H1 (cell line): Measurements from ENCODE around the gene FGF5. TPM values are rescaled to one million over a fixed set of nuclear protein-coding genes. Genes with fewer than 3 reads are reported as not detected.

Experiments used
- CBX8 ChIP-seq: fragments of 300-800, 300-1000 bp; sonication (generic); IDR thresholded peaks from 2 replicates; pipeline ENCODE4 v1.7.1; 2016; ENCODE audit warnings: low read depth, low read length, borderline replicate concordance
- CHD1 ChIP-seq: IDR thresholded peaks from 2 replicates; pipeline ENCODE4 v1.6.1; 2012; ENCODE audit warnings: low read depth, low read length, improper control_type of control experiment
- CHD2 ChIP-seq: IDR thresholded peaks from 2 replicates; pipeline ENCODE4 v1.6.1; 2012; ENCODE audit warnings: low read length, improper control_type of control experiment
- GTF2F1 ChIP-seq: IDR thresholded peaks from 2 replicates; pipeline ENCODE4 v1.6.1; 2012; ENCODE audit warnings: low read depth, low read length, improper control_type of control experiment, borderline replicate concordance
- KDM1A ChIP-seq: fragments of 200-600, 300-600 bp; sonication (generic); IDR thresholded peaks from 2 replicates; pipeline ENCODE4 v1.7.1; 2016; ENCODE audit warnings: mild to moderate bottlenecking, low read length, borderline replicate concordance
- TEAD4 ChIP-seq: IDR thresholded peaks from 2 replicates; pipeline ENCODE4 v1.6.1; 2012; ENCODE audit warnings: low read depth, low read length, inconsistent platforms, mixed read lengths
- polyA plus RNA-seq, 7 experiments: library from polyadenylated mRNA; depleted of rRNA in 3 of 7; stranded (reverse) in 5 of 7; unstranded in 2 of 7; fragments of >200 nt in 5 of 7; fragments of 200-250 nt in 2 of 7; gene quantifications; 1 replicate in 5 of 7; 2 replicates in 1 of 7; 4 replicates in 1 of 7; pipeline versions ENCODE4 v1.2.1 to v1.2.3, GENCODE V29; 2011 to 2013; ENCODE audit warnings: missing spikeins in 2 of 7, mixed read lengths in 2 of 7
- total RNA-seq: library from RNA; stranded (reverse); fragmentation: NEBNext Ultra II Directional; extraction: Animal tissue kit (Norgen Biotek cat#: 25700); gene quantifications from 2 replicates; pipeline ENCODE4 v1.2.1, GENCODE V29; 2021

FGF5 gene
- total and polyA plus RNA-seq, 2 of the 8 experiments (the other 6 are each of a cell fraction or from before 2014, with no cell fraction given), result not detected

GRCh38 chr4:80335554-80336358 lies 69.3 kb downstream of the FGF5 start, which contains the start of gene CFAP299 (continued):
- TF ChIP-seq CHD1 (no peak), GTF2F1 (no peak), CHD2 (no peak), KDM1A (no peak), CBX8 (no peak), TEAD4 (no peak)
